Spleen (tissue), 7 donors: ENCODE measurements around the gene C6orf62.

Experiments used
- CTCF ChIP-seq, 11 experiments: fragments of 200-600 bp in 7 of 11; fragments of 450-650 bp in 4 of 11; sonication (generic) in 4 of 11; IDR thresholded peaks in 8 of 11; conservative IDR thresholded peaks in 3 of 11; 1 replicate in 7 of 11; 2 replicates in 4 of 11; pipeline versions ENCODE4 v1.4.0 to v1.8.0; 2016 to 2021; ENCODE audit warnings: antibody characterized with exemption in 11 of 11, inconsistent platforms in 4 of 11, mild to moderate bottlenecking in 1 of 11
- POLR2AphosphoS5 ChIP-seq, 3 donors: sonication (generic); formaldehyde crosslinking; IDR thresholded peaks; one replicate each; pipeline ENCODE4 v1.5.1; 2017; ENCODE audit warnings: antibody characterized with exemption in 3 of 3
- donor health status: DM: no; HTN: no; CAD: no; lungs with moderate emphysema.
- donor health status: DM: no; HTN: no; CAD: no.
- donor health status: DM: no; HTN: no; CAD: no.

GRCh38 chr6:24720131-24720603, 1.2 kb upstream of the C6orf62 start:
- TF ChIP-seq CTCF (IDR thresholded peaks at IDR 0.05 in 8 of 11, conservative IDR thresholded peaks at IDR 0.05 in 3 of 11) (no peak), POLR2AphosphoS5 (IDR thresholded peaks at IDR 0.05) (no peak)
